GM12878 (cell line): ENCODE measurements around the gene MCRIP2. TPM values are rescaled to one million over a fixed set of nuclear protein-coding genes. Genes with fewer than 3 reads are reported as not detected.

ENCODE experiments used
- ATAC-seq: fragments of 200-7000 bp; cut with Tn5 transposase; 3 replicates; pipeline ENCODE4 v1.9.1; 2020; ENCODE audit warnings: mild to moderate bottlenecking, moderate library complexity
- BruUV-seq: library from RNA; stranded (reverse); fragments of 400-500 nt; replicated peaks from 2 replicates; lab custom pipeline; 2021; lab: Mats Ljungman, UMichigan
- CTCF ChIA-PET: fragments of 300-600 bp; sonication (Branson Sonifier 250); formaldehyde crosslinking; extraction: SDS; loops from one replicate; lab custom pipeline; 2021; ENCODE audit warnings: inconsistent platforms; lab: Yijun Ruan, JAX
- POLR2A ChIA-PET: fragments of 350-600 bp; formaldehyde crosslinking; extraction: SDS; loops from one replicate; lab custom pipeline; 2021; ENCODE audit warnings: inconsistent platforms; lab: Charles Lee
- RAD21 ChIA-PET: fragments of 300-600 bp; sonication (Branson Sonifier 250); formaldehyde crosslinking; loops from one replicate; lab custom pipeline; 2023; ENCODE audit warnings: antibody characterized with exemption; ENCODE audit not compliant: unreplicated experiment; lab: Charles Lee
- SMC1A ChIA-PET: fragments of 300-600 bp; sonication (Branson Sonifier 250); formaldehyde crosslinking; loops from one replicate; lab custom pipeline; 2023; ENCODE audit not compliant: unreplicated experiment, uncharacterized antibody; lab: Charles Lee
- DNase-seq: peaks from one replicate; pipeline ENCODE4 v3.0.0-alpha.2; 2011; ENCODE audit warnings: low read depth, low spot score
- FAIRE-seq: peaks from 3 replicates; lab custom pipeline; 2011; peaks lifted over from hg19 to GRCh38; lab: Jason Lieb, UNC
- H2AFZ ChIP-seq: 2 replicates; pipeline ENCODE4 v1.6.0; 2011; ENCODE audit warnings: low read depth, low read length, control low read depth; ENCODE audit not compliant: control insufficient read depth
- H3K27ac ChIP-seq: 2 replicates; pipeline ENCODE4 v1.5.1; 2011; ENCODE audit warnings: control low read depth; ENCODE audit not compliant: control insufficient read depth, insufficient read depth
- H3K27me3 ChIP-seq, 2 experiments: replicated peaks in 1 of 2; 2 replicates each; pipeline versions ENCODE4 v1.6.0 to v1.6.1; 2011; ENCODE audit warnings: low read length in 1 of 2; ENCODE audit not compliant: control insufficient read depth in 2 of 2, insufficient read depth in 2 of 2
- H3K36me3 ChIP-seq, 2 experiments: 2 replicates each; pipeline ENCODE4 v1.5.1; 2011; ENCODE audit warnings: low read length in 1 of 2; ENCODE audit not compliant: control insufficient read depth in 2 of 2, insufficient read depth in 2 of 2
- H3K4me1 ChIP-seq: 2 replicates; pipeline ENCODE4 v1.6.1; 2011; ENCODE audit warnings: mild to moderate bottlenecking, low read length, moderate library complexity, mixed read lengths; ENCODE audit not compliant: control insufficient read depth, insufficient read depth
- H3K4me2 ChIP-seq: 2 replicates; pipeline ENCODE4 v1.6.0; 2011; ENCODE audit warnings: control low read depth; ENCODE audit not compliant: control insufficient read depth, insufficient read depth
- H3K4me3 ChIP-seq: fragments of 200-600 bp; sonication (generic); 2 replicates; pipeline ENCODE4 v1.5.1; 2016
- H3K79me2 ChIP-seq: 2 replicates; pipeline ENCODE4 v1.6.0; 2011; ENCODE audit warnings: low read length; ENCODE audit not compliant: control insufficient read depth, insufficient read depth
- H3K9ac ChIP-seq: 2 replicates; pipeline ENCODE4 v1.8.0; 2011; ENCODE audit warnings: low read length, control low read depth, mixed read lengths; ENCODE audit not compliant: control insufficient read depth, insufficient read depth
- H3K9me3 ChIP-seq: replicated peaks from 3 replicates; pipeline ENCODE4 v1.5.1; 2011; ENCODE audit warnings: mild to moderate bottlenecking, low read length; ENCODE audit not compliant: control insufficient read depth, insufficient read depth
- H4K20me1 ChIP-seq: 2 replicates; pipeline ENCODE4 v1.6.0; 2011; ENCODE audit not compliant: control insufficient read depth, insufficient read depth
- ETV6 ChIP-seq, 2 experiments: fragments of 450-650 bp in 1 of 2; IDR thresholded peaks in 1 of 2; conservative IDR thresholded peaks in 1 of 2; 2 replicates each; pipeline ENCODE4 v1.6.1; 2014; ENCODE audit warnings: antibody characterized with exemption in 1 of 2, borderline replicate concordance in 1 of 2, low read depth in 1 of 2, mild to moderate bottlenecking in 1 of 2, moderate library complexity in 1 of 2
- MEF2A ChIP-seq: IDR thresholded peaks from 2 replicates; pipeline ENCODE4 v1.6.1; 2011; ENCODE audit warnings: low read depth, mild to moderate bottlenecking, low read length, moderate library complexity; ENCODE audit not compliant: insufficient read depth
- MTA3 ChIP-seq: IDR thresholded peaks from 2 replicates; pipeline ENCODE4 v1.6.1; 2012; ENCODE audit warnings: low read length, inconsistent platforms, borderline replicate concordance
- NR2C2 ChIP-seq: IDR thresholded peaks from 2 replicates; pipeline ENCODE4 v1.6.1; 2011; ENCODE audit warnings: borderline replicate concordance, low read depth; ENCODE audit not compliant: control insufficient read depth, insufficient read length
- RAD51 ChIP-seq: fragments of 450-650 bp; IDR thresholded peaks from 2 replicates; pipeline ENCODE4 v1.6.1; 2016; ENCODE audit warnings: moderate library complexity, mild to moderate bottlenecking, inconsistent platforms
- RUNX3 ChIP-seq: IDR thresholded peaks from 2 replicates; pipeline ENCODE4 v1.6.1; 2012; ENCODE audit warnings: low read length, inconsistent platforms
- TAF1 ChIP-seq: IDR thresholded peaks from 2 replicates; pipeline ENCODE4 v1.6.1; 2011; ENCODE audit warnings: mild to moderate bottlenecking, low read depth, low read length, borderline replicate concordance
- TARDBP ChIP-seq: IDR thresholded peaks from 2 replicates; pipeline ENCODE4 v1.6.1; 2016; ENCODE audit warnings: borderline replicate concordance
- TCF7 ChIP-seq: IDR thresholded peaks from 2 replicates; pipeline ENCODE4 v1.6.1; 2014; ENCODE audit warnings: antibody characterized with exemption, borderline replicate concordance
- USF2 ChIP-seq: IDR thresholded peaks from 2 replicates; pipeline ENCODE4 v1.6.1; 2011; ENCODE audit warnings: low read depth, low read length, improper control_type of control experiment, borderline replicate concordance
- WGBS: methylation state at CpG from one replicate; pipeline ENCODE4 v1.1.6; 2016; ENCODE audit warnings: low lambda C conversion rate; ENCODE audit not compliant: insufficient replicate concordance, insufficient coverage; ENCODE audit errors: missing lambda C conversion rate; 5-methylcytosine and 5-hydroxymethylcytosine counted together
- in situ Hi-C: fragments of 300-500 bp; cut with MboI; formaldehyde crosslinking; loops from 9 replicates; pipeline ENCODE4 v1.14.3; 2018; ENCODE audit warnings: mixed read lengths
- intact Hi-C: fragments of 100-400 bp; cut with micrococcal nuclease; formaldehyde crosslinking; loops from one replicate; pipeline ENCODE4 v1.14.2; 2022; ENCODE audit not compliant: unreplicated experiment
- polyA plus RNA-seq, 11 experiments: library from polyadenylated mRNA; depleted of rRNA in 4 of 11; unstranded in 6 of 11; stranded (reverse) in 5 of 11; fragments of >200 nt; fragmentation: Nextera tagmentation in 4 of 11; fragmentation: Illumina TruSeq in 1 of 11; extraction: Ambion mirVana in 4 of 11; extraction: Trizol in 1 of 11; gene quantifications; 1 replicate in 1 of 11; 2 replicates in 10 of 11; pipeline versions ENCODE4 v1.2.1 to v1.2.3, GENCODE V29; 2011 to 2016; ENCODE audit warnings: inconsistent platforms in 2 of 11, missing spikeins in 2 of 11, low read depth in 1 of 11
- total RNA-seq, 4 experiments: library from RNA; depleted of rRNA in 3 of 4; stranded (reverse); fragments of >200 nt in 3 of 4; fragmentation: Illumina TruSeq in 1 of 4; extraction: Trizol in 1 of 4; gene quantifications; 2 replicates each; pipeline versions ENCODE4 v1.2.1 to v1.2.3, GENCODE V29; 2013 to 2021
- TF ChIP-seq, protein P1 (sequence below): fragments of 450-650 bp; formaldehyde crosslinking; IDR thresholded peaks from 2 replicates; pipeline ENCODE4 v1.5.0; 2022; ENCODE audit warnings: mild to moderate bottlenecking, missing genetic modification characterization
- TF ChIP-seq, protein P2 (sequence below): fragments of 450-650 bp; IDR thresholded peaks from 2 replicates; pipeline ENCODE4 v1.6.1; 2016; ENCODE audit warnings: mild to moderate bottlenecking
- TF ChIP-seq, protein P3 (sequence below): fragments of 450-650 bp; IDR thresholded peaks from 2 replicates; pipeline ENCODE4 v1.6.1; 2016; ENCODE audit warnings: mild to moderate bottlenecking
- TF ChIP-seq, protein P4 (sequence below): fragments of 450-650 bp; IDR thresholded peaks from 2 replicates; pipeline ENCODE4 v1.6.1; 2017; ENCODE audit warnings: antibody characterized with exemption, mild to moderate bottlenecking, moderate library complexity

The MCRIP2 gene
- total and polyA plus RNA-seq, 10 of the 15 experiments (the other 5 are each of a cell fraction or from before 2014, with no cell fraction given), result 0.19 to 93.1 (median 57.9) TPM

GRCh38 chr16:631808-632358 lies 9.7 kb upstream of the MCRIP2 start:
- no peak for ATAC-seq
- Histone ChIP-seq H3K36me3 (peaks cover 0 to 4% of the 10 kb centered on the region in 2 experiments; a peak in 3 of 4 replicates), H2AFZ (no peak overlapping the region), H3K9me3 (no peaks in the 10 kb centered on the region), H3K4me3 (no peak overlapping the region), H4K20me1 (no peaks in the 10 kb centered on the region), H3K4me1 (no peaks in the 10 kb centered on the region; the same call in 1 of the 2 replicates), H3K27me3 (no peaks in the 10 kb centered on the region), H3K9ac (no peak overlapping the region), H3K27ac (no peak overlapping the region), H3K4me2 (no peak overlapping the region), H3K79me2 (peaks cover 14% of the 10 kb centered on the region)
- DNase-seq, result no peak
- intact Hi-C loops, result no loop called here
- FAIRE-seq, result no peak
- SMC1A ChIA-PET, result no interaction called here
- CTCF ChIA-PET, result no interaction called here
- RAD21 ChIA-PET, result no interaction called here
- POLR2A ChIA-PET, result no interaction called here
- in situ Hi-C loops, result no loop called here
- no TSS peak for BruUV-seq
- 94% methylated on average over 6 of the region's 9 CpGs for WGBS
- TF ChIP-seq NR2C2 (no peak), RUNX3 (no peak), TCF7 (no peak), MTA3 (no peak), TARDBP (no peak), ETV6 (conservative IDR thresholded peaks at IDR 0.05 in 1 of 2, IDR thresholded peaks at IDR 0.05 in 1 of 2; ENCODE audit: borderline replicate concordance in 1 of 2, low read depth in 1 of 2) (no peak), TAF1 (no peak), RAD51 (no peak), USF2 (no peak), MEF2A (no peak)
- TF ChIP-seq, protein P1, sequence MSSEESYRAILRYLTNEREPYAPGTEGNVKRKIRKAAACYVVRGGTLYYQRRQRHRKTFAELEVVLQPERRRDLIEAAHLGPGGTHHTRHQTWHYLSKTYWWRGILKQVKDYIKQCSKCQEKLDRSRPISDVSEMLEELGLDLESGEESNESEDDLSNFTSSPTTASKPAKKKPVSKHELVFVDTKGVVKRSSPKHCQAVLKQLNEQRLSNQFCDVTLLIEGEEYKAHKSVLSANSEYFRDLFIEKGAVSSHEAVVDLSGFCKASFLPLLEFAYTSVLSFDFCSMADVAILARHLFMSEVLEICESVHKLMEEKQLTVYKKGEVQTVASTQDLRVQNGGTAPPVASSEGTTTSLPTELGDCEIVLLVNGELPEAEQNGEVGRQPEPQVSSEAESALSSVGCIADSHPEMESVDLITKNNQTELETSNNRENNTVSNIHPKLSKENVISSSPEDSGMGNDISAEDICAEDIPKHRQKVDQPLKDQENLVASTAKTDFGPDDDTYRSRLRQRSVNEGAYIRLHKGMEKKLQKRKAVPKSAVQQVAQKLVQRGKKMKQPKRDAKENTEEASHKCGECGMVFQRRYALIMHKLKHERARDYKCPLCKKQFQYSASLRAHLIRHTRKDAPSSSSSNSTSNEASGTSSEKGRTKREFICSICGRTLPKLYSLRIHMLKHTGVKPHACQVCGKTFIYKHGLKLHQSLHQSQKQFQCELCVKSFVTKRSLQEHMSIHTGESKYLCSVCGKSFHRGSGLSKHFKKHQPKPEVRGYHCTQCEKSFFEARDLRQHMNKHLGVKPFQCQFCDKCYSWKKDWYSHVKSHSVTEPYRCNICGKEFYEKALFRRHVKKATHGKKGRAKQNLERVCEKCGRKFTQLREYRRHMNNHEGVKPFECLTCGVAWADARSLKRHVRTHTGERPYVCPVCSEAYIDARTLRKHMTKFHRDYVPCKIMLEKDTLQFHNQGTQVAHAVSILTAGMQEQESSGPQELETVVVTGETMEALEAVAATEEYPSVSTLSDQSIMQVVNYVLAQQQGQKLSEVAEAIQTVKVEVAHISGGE, result no peak
- TF ChIP-seq, protein P2, sequence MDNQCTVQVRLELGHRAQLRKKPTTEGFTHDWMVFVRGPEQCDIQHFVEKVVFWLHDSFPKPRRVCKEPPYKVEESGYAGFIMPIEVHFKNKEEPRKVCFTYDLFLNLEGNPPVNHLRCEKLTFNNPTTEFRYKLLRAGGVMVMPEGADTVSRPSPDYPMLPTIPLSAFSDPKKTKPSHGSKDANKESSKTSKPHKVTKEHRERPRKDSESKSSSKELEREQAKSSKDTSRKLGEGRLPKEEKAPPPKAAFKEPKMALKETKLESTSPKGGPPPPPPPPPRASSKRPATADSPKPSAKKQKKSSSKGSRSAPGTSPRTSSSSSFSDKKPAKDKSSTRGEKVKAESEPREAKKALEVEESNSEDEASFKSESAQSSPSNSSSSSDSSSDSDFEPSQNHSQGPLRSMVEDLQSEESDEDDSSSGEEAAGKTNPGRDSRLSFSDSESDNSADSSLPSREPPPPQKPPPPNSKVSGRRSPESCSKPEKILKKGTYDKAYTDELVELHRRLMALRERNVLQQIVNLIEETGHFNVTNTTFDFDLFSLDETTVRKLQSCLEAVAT, result no peak
- TF ChIP-seq, protein P3, sequence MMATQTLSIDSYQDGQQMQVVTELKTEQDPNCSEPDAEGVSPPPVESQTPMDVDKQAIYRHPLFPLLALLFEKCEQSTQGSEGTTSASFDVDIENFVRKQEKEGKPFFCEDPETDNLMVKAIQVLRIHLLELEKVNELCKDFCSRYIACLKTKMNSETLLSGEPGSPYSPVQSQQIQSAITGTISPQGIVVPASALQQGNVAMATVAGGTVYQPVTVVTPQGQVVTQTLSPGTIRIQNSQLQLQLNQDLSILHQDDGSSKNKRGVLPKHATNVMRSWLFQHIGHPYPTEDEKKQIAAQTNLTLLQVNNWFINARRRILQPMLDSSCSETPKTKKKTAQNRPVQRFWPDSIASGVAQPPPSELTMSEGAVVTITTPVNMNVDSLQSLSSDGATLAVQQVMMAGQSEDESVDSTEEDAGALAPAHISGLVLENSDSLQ, result no peak
- TF ChIP-seq, protein P4, sequence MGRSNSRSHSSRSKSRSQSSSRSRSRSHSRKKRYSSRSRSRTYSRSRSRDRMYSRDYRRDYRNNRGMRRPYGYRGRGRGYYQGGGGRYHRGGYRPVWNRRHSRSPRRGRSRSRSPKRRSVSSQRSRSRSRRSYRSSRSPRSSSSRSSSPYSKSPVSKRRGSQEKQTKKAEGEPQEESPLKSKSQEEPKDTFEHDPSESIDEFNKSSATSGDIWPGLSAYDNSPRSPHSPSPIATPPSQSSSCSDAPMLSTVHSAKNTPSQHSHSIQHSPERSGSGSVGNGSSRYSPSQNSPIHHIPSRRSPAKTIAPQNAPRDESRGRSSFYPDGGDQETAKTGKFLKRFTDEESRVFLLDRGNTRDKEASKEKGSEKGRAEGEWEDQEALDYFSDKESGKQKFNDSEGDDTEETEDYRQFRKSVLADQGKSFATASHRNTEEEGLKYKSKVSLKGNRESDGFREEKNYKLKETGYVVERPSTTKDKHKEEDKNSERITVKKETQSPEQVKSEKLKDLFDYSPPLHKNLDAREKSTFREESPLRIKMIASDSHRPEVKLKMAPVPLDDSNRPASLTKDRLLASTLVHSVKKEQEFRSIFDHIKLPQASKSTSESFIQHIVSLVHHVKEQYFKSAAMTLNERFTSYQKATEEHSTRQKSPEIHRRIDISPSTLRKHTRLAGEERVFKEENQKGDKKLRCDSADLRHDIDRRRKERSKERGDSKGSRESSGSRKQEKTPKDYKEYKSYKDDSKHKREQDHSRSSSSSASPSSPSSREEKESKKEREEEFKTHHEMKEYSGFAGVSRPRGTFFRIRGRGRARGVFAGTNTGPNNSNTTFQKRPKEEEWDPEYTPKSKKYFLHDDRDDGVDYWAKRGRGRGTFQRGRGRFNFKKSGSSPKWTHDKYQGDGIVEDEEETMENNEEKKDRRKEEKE, result no peak
